ENCODE measurements around the gene TOLLIP. TPM values are rescaled to one million over a fixed set of nuclear protein-coding genes. Genes with fewer than 3 reads are reported as not detected.

The TOLLIP gene
- total RNA-seq, 4 donors from 2014 or later: 49.8 to 91.7 (median 85.0) TPM

GRCh38 chr11:1238767-1239595 lies 70.5 kb downstream of the TOLLIP start:
- Histone ChIP-seq H3K36me3 (no peaks in the 10 kb centered on the region), H3K27me3 (no peaks in the 10 kb centered on the region), H3K4me1 (no peaks in the 10 kb centered on the region), H3K9me3 (no peaks in the 10 kb centered on the region), H3K27ac (no peak overlapping the region), H3K4me3 (no peak overlapping the region)
- DNase-seq (no peak), ATAC-seq (no peak)
- intact Hi-C loops (cut with DNase I; ENCODE audit: low total_unique reads) (no loop called here), in situ Hi-C loops (cut with MboI; ENCODE audit: low sequenced_read_pairs in 4 of 4) (no loop called here)
- TF ChIP-seq, protein P1, sequence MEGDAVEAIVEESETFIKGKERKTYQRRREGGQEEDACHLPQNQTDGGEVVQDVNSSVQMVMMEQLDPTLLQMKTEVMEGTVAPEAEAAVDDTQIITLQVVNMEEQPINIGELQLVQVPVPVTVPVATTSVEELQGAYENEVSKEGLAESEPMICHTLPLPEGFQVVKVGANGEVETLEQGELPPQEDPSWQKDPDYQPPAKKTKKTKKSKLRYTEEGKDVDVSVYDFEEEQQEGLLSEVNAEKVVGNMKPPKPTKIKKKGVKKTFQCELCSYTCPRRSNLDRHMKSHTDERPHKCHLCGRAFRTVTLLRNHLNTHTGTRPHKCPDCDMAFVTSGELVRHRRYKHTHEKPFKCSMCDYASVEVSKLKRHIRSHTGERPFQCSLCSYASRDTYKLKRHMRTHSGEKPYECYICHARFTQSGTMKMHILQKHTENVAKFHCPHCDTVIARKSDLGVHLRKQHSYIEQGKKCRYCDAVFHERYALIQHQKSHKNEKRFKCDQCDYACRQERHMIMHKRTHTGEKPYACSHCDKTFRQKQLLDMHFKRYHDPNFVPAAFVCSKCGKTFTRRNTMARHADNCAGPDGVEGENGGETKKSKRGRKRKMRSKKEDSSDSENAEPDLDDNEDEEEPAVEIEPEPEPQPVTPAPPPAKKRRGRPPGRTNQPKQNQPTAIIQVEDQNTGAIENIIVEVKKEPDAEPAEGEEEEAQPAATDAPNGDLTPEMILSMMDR (IDR thresholded peaks at IDR 0.05 in 4 of 5, conservative IDR thresholded peaks at IDR 0.05 in 1 of 5): no peak
- TF ChIP-seq POLR2A (IDR thresholded peaks at IDR 0.05): no peak

DNA sequence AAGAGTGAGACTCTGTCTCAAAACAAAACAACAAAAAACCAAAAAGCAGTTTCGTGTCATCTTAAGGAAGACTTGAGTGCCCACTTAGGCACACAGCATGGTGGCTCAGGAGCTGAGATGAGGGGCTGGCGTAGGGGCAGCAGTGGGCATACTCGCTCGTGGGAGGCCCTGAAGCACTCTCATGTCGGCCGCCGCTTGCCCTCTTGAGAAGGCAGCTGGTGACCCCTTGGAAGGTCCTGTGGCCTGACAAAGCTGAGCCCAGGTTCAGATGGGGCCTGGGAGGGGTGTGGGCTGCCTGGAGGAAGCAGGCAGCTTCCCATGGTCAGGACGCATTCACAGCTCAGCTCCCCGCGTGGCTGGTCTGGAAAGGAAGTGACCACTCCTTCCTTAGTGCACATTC lies 71.6 kb downstream of the TOLLIP start:
- H3K36me3 ChIP-seq: no peaks in the 10 kb centered on the region
- H3K4me1 ChIP-seq: no peaks in the 10 kb centered on the region
- H3K9me3 ChIP-seq: no peaks in the 10 kb centered on the region
- in situ Hi-C loops (cut with MboI; ENCODE audit: low sequenced_read_pairs in 4 of 4): no loop called here
- ATAC-seq: no peak
- H3K27me3 ChIP-seq: no peaks in the 10 kb centered on the region
- H3K27ac ChIP-seq: no peak overlapping the region
- intact Hi-C loops (cut with DNase I; ENCODE audit: low total_unique reads): loop anchor here (1.0 kb wide), 1 partner anchor 24 kb away; no protein-coding TSS in a partner anchor
- no peak for DNase-seq
- no peak for TF ChIP-seq POLR2A (IDR thresholded peaks at IDR 0.05)
- TF ChIP-seq, protein P1 (IDR thresholded peaks at IDR 0.05 in 4 of 5, conservative IDR thresholded peaks at IDR 0.05 in 1 of 5): no peak
- no peak overlapping the region for H3K4me3 ChIP-seq

DNA sequence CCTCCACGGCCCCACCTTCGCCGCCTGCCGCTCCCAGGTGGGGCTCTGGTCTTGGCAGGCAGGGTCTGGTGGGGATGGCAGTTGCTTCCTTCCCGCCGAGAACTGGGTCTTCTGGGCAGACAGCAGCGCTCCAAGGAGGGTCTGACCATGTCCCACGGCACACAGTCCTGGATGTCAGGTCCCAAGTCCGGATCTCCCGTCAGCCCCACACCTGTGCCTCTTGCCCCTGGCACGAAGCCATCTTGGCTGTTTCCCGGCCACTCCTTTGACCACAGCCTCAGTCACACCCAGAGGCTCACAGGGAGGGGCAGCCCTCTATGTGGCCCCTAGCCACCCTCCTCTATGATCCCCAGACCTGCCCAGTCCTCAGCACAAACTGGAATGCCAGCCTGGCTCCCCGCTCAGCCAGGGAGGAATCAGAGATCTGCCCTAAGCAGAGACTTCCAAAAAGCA lies 72.3 kb downstream of the TOLLIP start:
- DNase-seq: no peak
- Histone ChIP-seq H3K4me1 (no peaks in the 10 kb centered on the region), H3K9me3 (no peaks in the 10 kb centered on the region), H3K27ac (no peak overlapping the region), H3K4me3 (no peak overlapping the region), H3K27me3 (no peaks in the 10 kb centered on the region), H3K36me3 (no peaks in the 10 kb centered on the region)
- in situ Hi-C loops (cut with MboI; ENCODE audit: low sequenced_read_pairs in 4 of 4) (no loop called here), intact Hi-C loops (cut with DNase I; ENCODE audit: low total_unique reads) (loop anchor here (1.0 kb wide), 1 partner anchor 23 kb away; no protein-coding TSS in a partner anchor)
- no peak for TF ChIP-seq POLR2A (IDR thresholded peaks at IDR 0.05)
- TF ChIP-seq, protein P1 (IDR thresholded peaks at IDR 0.05 in 4 of 5, conservative IDR thresholded peaks at IDR 0.05 in 1 of 5): no peak
- no peak for ATAC-seq

DNA sequence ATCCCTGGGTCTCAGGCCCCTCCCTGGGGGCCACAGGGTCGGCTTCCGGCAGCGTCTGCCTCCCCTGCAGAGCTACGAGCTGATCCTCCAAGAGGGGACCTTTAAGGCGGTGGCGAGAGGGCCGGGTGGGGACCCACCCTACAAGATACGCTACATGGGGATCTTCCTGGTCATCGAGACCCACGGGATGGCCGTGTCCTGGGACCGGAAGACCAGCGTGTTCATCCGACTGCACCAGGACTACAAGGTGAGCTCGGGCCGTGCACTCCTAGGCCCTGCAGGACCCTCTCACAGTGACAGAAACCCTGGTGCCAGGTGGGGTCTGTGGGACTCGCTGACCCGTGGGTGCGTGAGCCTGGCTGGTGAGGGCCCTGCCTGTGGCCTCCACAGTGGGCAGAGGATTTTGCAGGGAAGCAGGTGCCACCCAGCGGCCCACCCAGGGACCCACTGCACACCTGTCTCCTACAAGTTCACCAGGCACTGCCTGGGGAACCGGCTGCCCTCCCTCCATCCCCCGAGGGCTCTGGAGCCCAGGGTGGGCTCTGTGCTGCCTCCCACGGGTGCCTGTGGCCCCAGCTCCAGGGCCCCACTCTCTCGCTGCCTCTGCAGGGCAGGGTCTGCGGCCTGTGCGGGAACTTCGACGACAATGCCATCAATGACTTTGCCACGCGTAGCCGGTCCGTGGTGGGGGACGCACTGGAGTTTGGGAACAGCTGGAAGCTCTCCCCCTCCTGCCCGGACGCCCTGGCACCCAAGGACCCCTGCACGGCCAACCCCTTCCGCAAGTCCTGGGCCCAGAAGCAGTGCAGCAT lies 72.9 kb downstream of the TOLLIP start:
- no peaks in the 10 kb centered on the region for H3K9me3 ChIP-seq
- ATAC-seq (no peak), DNase-seq (no peak)
- in situ Hi-C loops (cut with MboI; ENCODE audit: low sequenced_read_pairs in 4 of 4) (no loop called here), intact Hi-C loops (cut with DNase I; ENCODE audit: low total_unique reads) (loop anchor here (1.0 kb wide), 1 partner anchor 22 kb away; no protein-coding TSS in a partner anchor)
- TF ChIP-seq POLR2A (IDR thresholded peaks at IDR 0.05): no peak
- TF ChIP-seq, protein P1 (IDR thresholded peaks at IDR 0.05 in 4 of 5, conservative IDR thresholded peaks at IDR 0.05 in 1 of 5): no peak
- H3K27ac ChIP-seq: no peak overlapping the region
- H3K4me1 ChIP-seq: no peaks in the 10 kb centered on the region
- H3K4me3 ChIP-seq: no peak overlapping the region
- peaks cover 0 to 4% (median 0%) of the 10 kb centered on the region in 3 donors for H3K27me3 ChIP-seq
- no peaks in the 10 kb centered on the region for H3K36me3 ChIP-seq
